ENCODE measurements around the gene CREM. TPM values are rescaled to one million over a fixed set of nuclear protein-coding genes. Genes with fewer than 3 reads are reported as not detected.

CREM gene
- total and polyA plus RNA-seq, 4 donors, result 26.8 to 44.7 (median 38.3) TPM

GRCh38 chr10:35091994-35092790, 34.5 kb upstream of the CREM start:
- TF ChIP-seq, protein P1, sequence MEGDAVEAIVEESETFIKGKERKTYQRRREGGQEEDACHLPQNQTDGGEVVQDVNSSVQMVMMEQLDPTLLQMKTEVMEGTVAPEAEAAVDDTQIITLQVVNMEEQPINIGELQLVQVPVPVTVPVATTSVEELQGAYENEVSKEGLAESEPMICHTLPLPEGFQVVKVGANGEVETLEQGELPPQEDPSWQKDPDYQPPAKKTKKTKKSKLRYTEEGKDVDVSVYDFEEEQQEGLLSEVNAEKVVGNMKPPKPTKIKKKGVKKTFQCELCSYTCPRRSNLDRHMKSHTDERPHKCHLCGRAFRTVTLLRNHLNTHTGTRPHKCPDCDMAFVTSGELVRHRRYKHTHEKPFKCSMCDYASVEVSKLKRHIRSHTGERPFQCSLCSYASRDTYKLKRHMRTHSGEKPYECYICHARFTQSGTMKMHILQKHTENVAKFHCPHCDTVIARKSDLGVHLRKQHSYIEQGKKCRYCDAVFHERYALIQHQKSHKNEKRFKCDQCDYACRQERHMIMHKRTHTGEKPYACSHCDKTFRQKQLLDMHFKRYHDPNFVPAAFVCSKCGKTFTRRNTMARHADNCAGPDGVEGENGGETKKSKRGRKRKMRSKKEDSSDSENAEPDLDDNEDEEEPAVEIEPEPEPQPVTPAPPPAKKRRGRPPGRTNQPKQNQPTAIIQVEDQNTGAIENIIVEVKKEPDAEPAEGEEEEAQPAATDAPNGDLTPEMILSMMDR (IDR thresholded peaks at IDR 0.05; ENCODE audit: control extremely low read depth, extremely low read depth), result no peak
- ATAC-seq (ENCODE audit: insufficient read depth, low FRiP score) (no peak), DNase-seq (no peak)
- Histone ChIP-seq H3K9ac (ENCODE audit: insufficient read depth in 1 of 2, low read length in 2 of 2) (no peak overlapping the region), H3K36me3 (ENCODE audit: control insufficient read depth in 4 of 4, insufficient read depth in 4 of 4, low read length in 4 of 4) (no peaks in the 10 kb centered on the region), H3K27me3 (ENCODE audit: control insufficient read depth in 3 of 3, insufficient read depth in 3 of 3, low read length in 2 of 3) (peaks cover 0 to under 1% (median 0%) of the 10 kb centered on the region in 3 donors), H3K27ac (ENCODE audit: low read depth in 1 of 2, low read length in 1 of 2) (peak overlapping the region in 1 of 2 donors; percentile 27), H3K9me3 (ENCODE audit: control insufficient read depth in 4 of 4, insufficient read depth in 3 of 4, low read length in 3 of 4) (no peaks in the 10 kb centered on the region), H3K4me1 (ENCODE audit: control insufficient read depth in 5 of 5, insufficient read depth in 5 of 5, low read length in 5 of 5) (peaks cover 4 to 14% (median 8%) of the 10 kb centered on the region in 5 donors), H3K4me3 (no peak overlapping the region)
- 86 to 97% methylated on average over 11 of the region's 11 CpGs for WGBS, 2 donors

DNA sequence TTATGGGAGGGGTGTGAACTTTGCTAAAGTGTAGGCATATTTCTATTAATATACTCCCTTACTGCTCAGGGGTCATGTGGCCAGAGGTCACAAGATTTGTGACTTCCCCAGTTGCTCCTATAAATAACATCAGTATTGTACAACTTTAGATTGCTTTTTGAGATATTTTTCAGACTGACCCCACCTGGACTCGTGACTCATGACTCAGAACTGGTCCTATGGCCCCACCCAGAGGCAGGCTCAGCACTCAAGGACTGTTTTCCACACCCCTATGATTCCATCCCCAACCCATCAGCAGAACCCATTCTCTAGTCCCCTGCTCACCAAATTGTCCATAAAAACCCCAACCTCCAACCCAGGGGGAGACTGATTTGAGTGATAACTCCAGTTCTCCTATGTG, 33.8 kb upstream of the CREM start:
- ATAC-seq (ENCODE audit: insufficient read depth, low FRiP score) (no peak), DNase-seq (no peak)
- H3K9ac ChIP-seq (ENCODE audit: insufficient read depth in 1 of 2, low read length in 2 of 2), result no peak overlapping the region
- H3K27me3 ChIP-seq (ENCODE audit: control insufficient read depth in 3 of 3, insufficient read depth in 3 of 3, low read length in 2 of 3), result peaks cover 0 to 5% (median 2%) of the 10 kb centered on the region in 3 donors
- H3K9me3 ChIP-seq (ENCODE audit: control insufficient read depth in 4 of 4, insufficient read depth in 3 of 4, low read length in 3 of 4), result no peaks in the 10 kb centered on the region
- WGBS, 2 donors, result 60 to 75% methylated on average over 1 of the region's 1 CpG
- H3K27ac ChIP-seq (ENCODE audit: low read depth in 1 of 2, low read length in 1 of 2), result no peak overlapping the region
- TF ChIP-seq, protein P1 (IDR thresholded peaks at IDR 0.05; ENCODE audit: control extremely low read depth, extremely low read depth), result no peak
- H3K4me1 ChIP-seq (ENCODE audit: control insufficient read depth in 5 of 5, insufficient read depth in 5 of 5, low read length in 5 of 5), result peaks cover 4 to 14% (median 8%) of the 10 kb centered on the region in 5 donors
- no peaks in the 10 kb centered on the region for H3K36me3 ChIP-seq (ENCODE audit: control insufficient read depth in 4 of 4, insufficient read depth in 4 of 4, low read length in 4 of 4)
- H3K4me3 ChIP-seq, result no peak overlapping the region

DNA sequence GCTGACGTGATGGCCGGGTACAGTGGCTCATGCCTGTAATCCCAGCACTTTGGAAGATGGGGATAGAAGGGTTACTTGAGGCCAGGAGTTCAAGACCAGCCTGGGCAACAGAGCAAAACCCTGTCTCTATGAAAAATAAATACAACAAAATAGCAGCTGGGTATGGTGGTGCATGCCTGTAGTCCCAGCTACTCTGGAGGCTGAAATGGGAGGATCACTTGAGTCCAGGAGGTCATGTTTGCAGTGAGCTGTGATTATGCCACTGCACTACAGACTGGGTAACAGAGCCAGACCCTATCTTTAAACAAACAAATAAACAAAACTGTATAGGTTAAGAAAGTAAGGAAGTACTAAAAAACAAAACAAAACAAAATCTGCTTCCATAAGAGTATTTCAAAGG, 30.3 kb upstream of the CREM start:
- no peaks in the 10 kb centered on the region for H3K9me3 ChIP-seq (ENCODE audit: control insufficient read depth in 4 of 4, insufficient read depth in 3 of 4, low read length in 3 of 4)
- no peak for DNase-seq
- no peaks in the 10 kb centered on the region for H3K4me1 ChIP-seq (ENCODE audit: control insufficient read depth in 5 of 5, insufficient read depth in 5 of 5, low read length in 5 of 5)
- H3K27me3 ChIP-seq (ENCODE audit: control insufficient read depth in 3 of 3, insufficient read depth in 3 of 3, low read length in 2 of 3), result peaks cover 0 to 5% (median 2%) of the 10 kb centered on the region in 3 donors
- 77 to 93% methylated on average over 2 of the region's 2 CpGs for WGBS, 2 donors
- no peak overlapping the region for H3K4me3 ChIP-seq
- no peak overlapping the region for H3K27ac ChIP-seq (ENCODE audit: low read depth in 1 of 2, low read length in 1 of 2)
- H3K36me3 ChIP-seq (ENCODE audit: control insufficient read depth in 4 of 4, insufficient read depth in 4 of 4, low read length in 4 of 4), result no peaks in the 10 kb centered on the region
- no peak overlapping the region for H3K9ac ChIP-seq (ENCODE audit: insufficient read depth in 1 of 2, low read length in 2 of 2)
- ATAC-seq (ENCODE audit: insufficient read depth, low FRiP score), result no peak
- TF ChIP-seq, protein P1 (IDR thresholded peaks at IDR 0.05; ENCODE audit: control extremely low read depth, extremely low read depth), result no peak
